Measurements from ENCODE around the gene MRPS9.

MRPS9 gene

GRCh38 chr2:105073591-105073990 lies 35.7 kb downstream of the MRPS9 start:
- H3K36me3 ChIP-seq, result peaks cover 31% of the 10 kb centered on the region
- H3K4me3 ChIP-seq, result no peak overlapping the region
- H3K9ac ChIP-seq, result no peak overlapping the region
- TF ChIP-seq Cebpa-rat (IDR thresholded peaks at IDR 0.05), result no peak
- H4K20me1 ChIP-seq, result no peaks in the 10 kb centered on the region
- peaks cover 8% of the 10 kb centered on the region for H3K4me1 ChIP-seq
- peaks cover 13% of the 10 kb centered on the region for H3K9me3 ChIP-seq
- no peak overlapping the region for H3K4me2 ChIP-seq
- H3K27me3 ChIP-seq, result no peaks in the 10 kb centered on the region
- H3K27ac ChIP-seq, result no peak overlapping the region

- H3K4me3 ChIP-seq, result no peak overlapping the region
- peaks cover 8% of the 10 kb centered on the region for H3K4me1 ChIP-seq
- H3K27me3 ChIP-seq, result no peaks in the 10 kb centered on the region
- H3K9me3 ChIP-seq, result peaks cover 13% of the 10 kb centered on the region
- H3K4me2 ChIP-seq, result no peak overlapping the region
- no peak for TF ChIP-seq Cebpa-rat (IDR thresholded peaks at IDR 0.05)
- peaks cover 34% of the 10 kb centered on the region for H3K36me3 ChIP-seq
- H3K9ac ChIP-seq, result no peak overlapping the region
- no peaks in the 10 kb centered on the region for H4K20me1 ChIP-seq
- H3K27ac ChIP-seq, result no peak overlapping the region
Measured at GRCh38 chr2:105076121-105076520, 38.3 kb downstream of the MRPS9 start.

- Histone ChIP-seq H3K36me3 (peaks cover 35% of the 10 kb centered on the region), H3K9ac (no peak overlapping the region), H3K9me3 (peaks cover 13% of the 10 kb centered on the region), H3K27ac (no peak overlapping the region), H4K20me1 (no peaks in the 10 kb centered on the region), H3K27me3 (no peaks in the 10 kb centered on the region), H3K4me2 (no peak overlapping the region), H3K4me3 (no peak overlapping the region), H3K4me1 (peaks cover 8% of the 10 kb centered on the region)
- no peak for TF ChIP-seq Cebpa-rat (IDR thresholded peaks at IDR 0.05)
Measured at GRCh38 chr2:105078906-105079495, 41.1 kb downstream of the MRPS9 start.

DNA sequence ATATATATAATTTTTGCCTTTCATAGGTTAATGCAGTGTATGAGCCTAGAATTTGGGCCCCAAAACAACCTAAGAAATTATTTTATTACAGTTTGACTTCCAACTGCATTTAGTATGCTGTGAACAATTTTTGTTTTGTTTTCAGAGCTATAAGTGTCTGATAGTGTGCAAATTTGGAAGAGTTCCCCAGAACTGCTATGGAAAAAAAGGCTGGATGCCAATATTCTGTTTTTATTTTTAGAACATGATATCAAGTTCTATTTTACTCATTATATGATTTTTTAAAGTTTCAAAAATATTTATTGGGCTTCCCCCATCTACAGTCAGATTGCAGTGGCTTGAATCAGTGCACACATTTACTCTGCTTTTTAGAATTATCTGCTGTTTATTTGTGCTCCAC lies 42.6 kb downstream of the MRPS9 start:
- Histone ChIP-seq H3K4me3 (no peak overlapping the region), H3K9me3 (no peaks in the 10 kb centered on the region), H3K36me3 (peaks cover 23% of the 10 kb centered on the region), H4K20me1 (no peaks in the 10 kb centered on the region), H3K27ac (no peak overlapping the region), H3K9ac (no peak overlapping the region), H3K27me3 (no peaks in the 10 kb centered on the region), H3K4me1 (no peaks in the 10 kb centered on the region), H3K4me2 (no peak overlapping the region)
- TF ChIP-seq Cebpa-rat (IDR thresholded peaks at IDR 0.05), result no peak

DNA sequence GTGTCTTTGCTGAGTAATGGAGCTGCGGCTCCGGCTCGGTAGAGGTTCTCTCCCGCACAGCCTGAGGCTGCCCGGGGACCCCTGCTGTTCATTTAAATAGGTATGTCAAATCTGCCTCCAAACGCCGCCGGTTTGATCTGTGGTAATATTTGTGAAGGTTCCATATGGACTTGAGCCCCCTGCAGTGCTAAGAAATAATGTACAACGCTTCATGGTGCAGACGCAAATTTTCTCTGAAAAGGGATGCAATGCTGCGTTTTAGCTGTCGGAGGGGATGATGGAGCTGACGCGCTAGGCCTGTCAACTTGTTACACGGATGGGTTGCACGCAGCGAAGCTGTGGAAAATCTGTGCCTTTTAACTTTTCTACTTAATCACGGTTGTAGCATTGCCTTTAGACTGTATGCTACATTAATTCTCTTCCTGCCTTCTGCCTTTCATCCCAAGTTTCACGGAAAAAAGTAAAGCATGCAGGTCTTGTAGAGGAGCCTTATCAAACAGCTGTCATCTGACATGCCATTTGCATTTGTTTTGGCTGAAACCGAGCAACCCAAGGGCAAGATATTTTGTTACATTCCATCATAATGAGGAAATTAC lies 43.2 kb downstream of the MRPS9 start:
- Histone ChIP-seq H4K20me1 (no peaks in the 10 kb centered on the region), H3K36me3 (peaks cover 23% of the 10 kb centered on the region), H3K9me3 (no peaks in the 10 kb centered on the region), H3K27me3 (no peaks in the 10 kb centered on the region), H3K4me2 (no peak overlapping the region), H3K27ac (no peak overlapping the region), H3K4me3 (no peak overlapping the region), H3K9ac (no peak overlapping the region), H3K4me1 (no peaks in the 10 kb centered on the region)
- no peak for TF ChIP-seq Cebpa-rat (IDR thresholded peaks at IDR 0.05)

DNA sequence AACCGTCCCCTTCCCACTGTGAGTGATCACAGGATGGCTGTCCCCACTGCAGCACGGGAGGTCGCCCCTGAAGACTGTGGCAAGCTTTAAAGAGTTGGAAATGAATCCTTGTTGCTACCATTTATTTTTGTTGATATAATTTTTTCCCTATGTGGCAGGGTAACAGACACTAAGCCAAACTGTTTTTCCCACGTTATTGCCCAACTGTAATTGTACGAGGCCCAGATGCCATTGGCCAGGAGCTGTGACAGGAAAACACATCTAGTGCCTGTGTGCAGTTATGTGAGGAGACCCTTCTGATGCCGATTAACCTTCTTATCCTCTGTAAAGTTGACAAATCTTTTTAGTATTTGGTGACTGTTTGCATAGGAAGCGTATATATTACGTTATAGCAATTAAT lies 44.2 kb downstream of the MRPS9 start:
- H3K27me3 ChIP-seq, result no peaks in the 10 kb centered on the region

GRCh38 chr2:105085525-105085924 lies 47.7 kb downstream of the MRPS9 start:
- H3K9me3 ChIP-seq, result no peaks in the 10 kb centered on the region
- H3K4me2 ChIP-seq, result no peak overlapping the region
- no peak for TF ChIP-seq Cebpa-rat (IDR thresholded peaks at IDR 0.05)
- H3K27ac ChIP-seq, result no peak overlapping the region
- H3K4me1 ChIP-seq, result peaks cover 13% of the 10 kb centered on the region; the same call in 1 of the 2 replicates
- H4K20me1 ChIP-seq, result no peaks in the 10 kb centered on the region
- no peaks in the 10 kb centered on the region for H3K27me3 ChIP-seq
- no peak overlapping the region for H3K9ac ChIP-seq
- H3K4me3 ChIP-seq, result no peak overlapping the region
- peaks cover 25% of the 10 kb centered on the region for H3K36me3 ChIP-seq

More for the DNA sequence above, 44.2 kb downstream of the MRPS9 start:
- Histone ChIP-seq H3K4me3 (no peak overlapping the region), H3K4me1 (peaks cover 5% of the 10 kb centered on the region; the same call in 1 of the 2 replicates), H4K20me1 (no peaks in the 10 kb centered on the region), H3K27ac (no peak overlapping the region), H3K9ac (no peak overlapping the region), H3K36me3 (peaks cover 23% of the 10 kb centered on the region), H3K4me2 (no peak overlapping the region), H3K9me3 (no peaks in the 10 kb centered on the region)
- no peak for TF ChIP-seq Cebpa-rat (IDR thresholded peaks at IDR 0.05)

DNA sequence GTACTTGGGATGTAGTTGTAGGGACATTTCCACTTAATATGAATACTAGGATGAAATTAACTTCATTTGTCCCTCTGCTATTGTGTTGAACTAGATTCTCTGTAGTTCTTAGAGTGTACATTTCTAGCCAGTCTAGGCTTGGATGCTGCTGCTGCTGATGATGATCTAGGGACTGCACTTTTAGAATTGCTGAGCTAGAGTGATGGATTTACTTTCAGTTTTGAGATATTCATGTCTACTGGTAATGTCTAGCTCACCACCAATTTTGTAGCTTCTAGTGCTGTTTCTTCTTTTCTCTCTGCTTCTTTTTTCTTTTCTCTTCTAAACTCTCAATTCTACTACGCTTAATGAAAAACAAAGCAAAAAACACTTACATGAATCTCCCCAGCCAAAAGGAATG lies 49.4 kb downstream of the MRPS9 start:
- H3K9me3 ChIP-seq, result no peaks in the 10 kb centered on the region
- H3K27ac ChIP-seq, result no peak overlapping the region
- H3K27me3 ChIP-seq, result no peaks in the 10 kb centered on the region
- H3K4me3 ChIP-seq, result no peak overlapping the region
- H3K9ac ChIP-seq, result no peak overlapping the region
- H3K4me2 ChIP-seq, result peak overlapping the region; percentile 8
- no peaks in the 10 kb centered on the region for H4K20me1 ChIP-seq
- H3K36me3 ChIP-seq, result peaks cover 11% of the 10 kb centered on the region
- no peak for TF ChIP-seq Cebpa-rat (IDR thresholded peaks at IDR 0.05)
- H3K4me1 ChIP-seq, result peaks cover 13% of the 10 kb centered on the region; the same call in 1 of the 2 replicates

GRCh38 chr2:105090091-105090490 lies 52.2 kb downstream of the MRPS9 start:
- Histone ChIP-seq H3K9ac (no peak overlapping the region), H3K36me3 (peaks cover 18% of the 10 kb centered on the region), H3K27me3 (no peaks in the 10 kb centered on the region), H3K4me1 (peaks cover 13% of the 10 kb centered on the region; the same call in 1 of the 2 replicates), H3K9me3 (no peaks in the 10 kb centered on the region), H3K27ac (no peak overlapping the region), H3K4me2 (no peak overlapping the region), H3K4me3 (no peak overlapping the region), H4K20me1 (no peaks in the 10 kb centered on the region)
- TF ChIP-seq Cebpa-rat (IDR thresholded peaks at IDR 0.05), result no peak

DNA sequence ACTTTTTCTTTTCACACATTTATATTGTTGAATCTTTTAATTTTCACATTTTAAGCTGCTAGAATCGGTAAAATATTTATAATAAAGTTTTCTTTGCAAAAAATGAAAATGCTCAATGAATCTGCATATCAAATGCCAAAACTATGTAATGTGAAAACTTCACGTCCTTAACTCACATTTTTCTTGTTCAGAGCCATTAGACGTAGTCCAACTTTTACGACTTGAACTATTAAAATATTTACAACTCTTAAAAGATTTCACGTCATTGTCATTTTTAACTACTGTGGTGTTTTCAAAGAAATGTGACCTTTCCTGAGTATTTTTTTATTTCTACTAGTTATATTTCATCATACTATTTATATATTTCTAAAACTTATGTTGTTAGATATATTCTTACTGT lies 54.9 kb downstream of the MRPS9 start:
- H3K9me3 ChIP-seq, result no peaks in the 10 kb centered on the region
- no peak overlapping the region for H3K9ac ChIP-seq
- no peak overlapping the region for H3K4me2 ChIP-seq
- no peaks in the 10 kb centered on the region for H3K27me3 ChIP-seq
- no peak for TF ChIP-seq Cebpa-rat (IDR thresholded peaks at IDR 0.05)
- no peak overlapping the region for H3K27ac ChIP-seq
- 0 out of 2 replicates have a peak, but pooled peaks cover 1% of the 10 kb centered on the region for H3K4me1 ChIP-seq
- H4K20me1 ChIP-seq, result no peaks in the 10 kb centered on the region
- no peak overlapping the region for H3K4me3 ChIP-seq
- H3K36me3 ChIP-seq, result peaks cover 35% of the 10 kb centered on the region

Data from BLaER1 (cell line).